Dedifferentiated amniotic fluid mesenchymal stem cell (primary cell): ENCODE measurements around the gene HRH1.
"Not testable (repeated sequence)": the region's sequence is repeated elsewhere in the genome, so short reads cannot be mapped to it uniquely, and the experiment has no call there.

Experiments
- DNase-seq: peaks from one replicate; pipeline ENCODE4 v3.0.0-alpha.2; 2016; ENCODE audit errors: extremely low spot score

HRH1 gene

DNA sequence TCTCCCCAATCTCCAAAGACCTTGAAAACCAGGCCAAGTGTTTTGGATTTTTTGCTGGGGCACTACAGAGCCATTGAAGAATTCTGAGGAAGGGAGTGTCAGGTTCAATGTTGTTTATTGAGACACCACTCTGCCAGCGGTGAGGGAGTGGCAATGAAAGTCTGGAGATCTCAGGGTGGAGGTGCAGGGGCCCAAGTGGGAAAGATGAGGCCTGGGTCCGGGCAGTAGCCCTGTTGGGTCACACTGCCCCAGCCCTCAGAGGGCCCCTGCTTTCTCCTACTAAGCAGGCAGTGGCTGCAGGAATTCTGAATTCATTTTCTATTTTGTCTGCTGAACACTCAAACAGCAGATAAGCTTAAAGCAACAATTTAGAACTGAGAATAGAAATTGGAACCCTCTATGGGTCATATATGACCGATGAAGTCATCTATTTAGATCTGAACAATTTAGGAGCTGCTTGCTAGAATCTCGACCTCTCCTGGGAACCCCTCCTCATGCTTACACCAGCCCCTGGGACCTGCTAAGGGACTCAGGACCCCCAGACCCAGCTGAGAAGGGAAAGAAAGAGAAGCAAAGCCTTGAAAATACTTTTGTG, 17.9 kb downstream of the HRH1 start:
- DNase-seq, result no peak

DNA sequence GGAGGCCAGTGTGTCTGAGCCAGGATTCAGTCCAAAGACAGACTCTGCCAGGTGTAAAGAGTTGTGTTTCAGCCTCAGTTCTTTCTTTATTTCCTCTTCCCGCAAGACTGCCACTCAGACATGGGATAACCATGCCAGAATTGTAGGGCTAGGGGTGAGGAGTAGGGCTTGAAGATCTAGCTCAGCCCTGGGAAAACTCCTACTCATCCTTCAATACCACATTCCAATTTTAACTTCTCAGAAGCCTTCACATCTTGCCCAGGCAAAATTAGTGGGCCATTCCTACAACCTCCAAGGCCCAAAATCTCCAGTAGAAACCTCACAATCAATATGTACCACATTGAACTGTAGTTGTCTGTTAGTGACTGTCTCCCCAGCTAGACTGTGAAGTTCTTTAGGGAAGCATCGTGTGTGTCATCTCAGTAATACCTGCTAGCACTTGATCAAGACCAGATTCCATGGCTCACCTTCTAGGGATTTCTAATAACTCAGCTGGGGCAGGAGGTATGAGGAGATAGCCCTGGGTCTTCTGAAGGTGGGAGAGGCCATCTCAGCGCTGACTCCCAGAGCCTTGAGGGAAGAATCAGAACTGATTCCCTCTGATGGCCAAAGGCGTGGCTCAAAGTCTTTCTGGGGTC, 19.7 kb downstream of the HRH1 start:
- DNase-seq, result no peak

DNA sequence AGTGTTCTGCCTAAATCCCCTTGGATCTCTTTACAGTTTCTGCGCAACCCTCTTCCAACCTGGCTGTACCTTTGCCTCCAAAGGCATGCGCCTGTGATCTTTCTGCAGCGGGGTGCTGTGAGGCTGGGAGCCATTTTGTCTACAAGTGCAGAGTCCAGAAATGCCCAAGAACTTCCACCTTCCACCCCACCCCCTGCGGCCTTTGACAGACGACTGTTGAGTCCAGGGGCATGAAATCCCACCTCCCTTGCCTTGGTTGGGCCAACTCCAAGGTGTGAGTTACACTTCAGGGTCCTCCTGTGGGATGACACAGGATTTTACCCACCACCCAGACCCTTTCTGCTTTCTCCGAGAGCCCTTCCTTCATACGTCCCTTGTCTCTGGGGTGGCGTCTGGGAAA, 24.1 kb downstream of the HRH1 start:
- no peak for DNase-seq

DNA sequence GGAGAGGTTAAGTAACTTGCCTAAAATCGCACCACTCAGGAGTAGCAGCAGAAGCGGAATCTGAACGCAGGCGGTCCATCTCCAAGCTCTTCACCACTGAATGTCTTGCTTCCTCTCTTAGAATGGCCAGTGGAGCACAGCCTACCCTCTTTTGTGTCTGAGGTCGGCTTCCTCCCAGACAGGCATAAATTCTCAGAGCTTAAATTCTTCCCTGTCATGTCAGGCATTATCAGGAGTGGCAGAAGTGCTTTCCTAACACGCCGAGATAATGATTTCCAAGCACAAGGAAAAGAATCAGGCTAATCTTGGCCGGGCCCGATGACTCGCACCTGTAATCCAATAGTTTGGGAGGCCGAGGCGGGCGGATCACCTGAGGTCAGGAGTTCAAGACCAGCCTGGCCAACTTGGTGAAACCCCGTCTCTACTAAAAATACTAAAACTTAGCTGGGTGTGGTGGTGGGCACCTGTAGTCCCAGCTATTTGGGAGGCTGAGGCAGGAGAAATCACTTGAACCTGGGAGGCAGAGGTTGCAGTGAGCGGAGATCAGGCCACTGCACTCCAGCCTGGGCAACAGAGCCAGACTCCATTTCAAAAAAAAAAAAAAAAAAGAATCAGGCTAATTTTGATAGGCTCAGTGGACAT, 30.2 kb downstream of the HRH1 start:
- not testable (repeated sequence) for DNase-seq

DNA sequence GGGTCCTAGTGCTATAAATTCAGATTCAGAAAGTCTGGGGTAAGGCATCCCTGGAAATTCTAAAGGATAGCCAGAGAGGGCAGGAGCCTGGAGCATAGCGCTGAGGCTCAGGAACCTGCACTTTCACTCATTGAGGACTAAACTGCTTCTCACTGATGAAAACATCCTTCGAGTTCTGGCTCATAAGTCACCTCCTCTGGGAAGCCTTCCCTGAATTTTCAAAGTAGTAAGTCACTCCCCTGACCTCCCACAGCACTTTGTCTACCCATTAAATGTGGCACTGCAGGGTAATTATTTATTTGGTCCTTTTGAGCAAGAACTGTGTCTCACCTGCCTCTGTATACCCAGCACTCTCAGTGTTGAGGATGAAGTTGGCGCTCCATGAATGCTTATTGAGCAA, 30.9 kb downstream of the HRH1 start:
- DNase-seq, result no peak

DNA sequence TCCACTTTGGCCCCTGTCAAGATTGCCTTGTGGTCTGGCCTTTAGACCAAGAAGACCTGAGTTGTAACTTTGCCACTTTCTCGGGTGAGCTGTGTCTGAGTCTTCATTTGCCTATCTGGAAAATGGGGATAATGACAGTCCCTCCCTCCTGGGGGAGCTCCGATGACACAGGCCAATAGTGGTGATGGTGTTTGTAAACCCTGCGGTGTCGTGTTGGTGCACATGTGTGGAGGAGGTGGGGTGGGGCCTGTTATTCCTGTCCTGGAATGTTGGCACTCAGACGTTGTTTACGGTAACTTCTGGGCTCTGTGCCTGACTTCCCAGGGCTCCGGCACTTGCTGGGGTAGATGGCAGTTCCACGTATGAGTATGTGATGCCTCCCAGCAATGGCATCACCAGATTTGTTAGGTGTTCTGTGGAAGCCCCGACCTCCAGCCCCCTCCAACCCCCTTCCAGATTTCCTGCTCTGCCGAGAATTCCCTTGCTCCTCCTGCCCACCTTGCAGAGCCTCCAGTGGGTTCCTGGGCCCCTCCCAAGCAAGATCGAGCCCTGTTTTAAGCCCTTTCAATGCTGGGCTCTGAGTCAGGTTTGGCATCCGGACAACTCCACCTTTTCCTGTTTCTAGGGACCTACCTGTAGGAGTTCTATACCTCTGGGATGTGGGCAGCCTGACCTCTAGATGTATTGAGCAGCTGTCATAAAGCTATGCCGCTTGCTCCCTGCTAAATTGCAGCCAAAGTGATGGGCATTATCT, 31.4 kb downstream of the HRH1 start:
- DNase-seq, result peak; percentile 90

DNA sequence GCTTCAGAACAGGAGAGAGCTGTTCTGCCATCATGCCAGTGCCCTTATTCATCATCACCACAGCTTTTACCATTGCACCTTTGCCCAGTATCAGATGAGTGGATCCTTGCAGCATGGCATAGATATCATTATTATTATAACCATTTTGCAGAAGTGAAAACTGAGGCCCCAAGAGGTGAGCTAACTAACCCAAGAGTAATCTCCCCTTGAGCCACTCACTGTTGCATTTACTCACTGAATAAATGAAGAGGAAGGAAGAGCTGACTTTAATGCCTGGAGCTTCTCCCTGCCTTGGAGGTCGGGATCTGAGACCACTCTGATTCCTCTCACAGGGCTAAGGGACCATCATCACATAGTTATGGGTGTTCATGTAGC, 32.0 kb downstream of the HRH1 start:
- no peak for DNase-seq

DNA sequence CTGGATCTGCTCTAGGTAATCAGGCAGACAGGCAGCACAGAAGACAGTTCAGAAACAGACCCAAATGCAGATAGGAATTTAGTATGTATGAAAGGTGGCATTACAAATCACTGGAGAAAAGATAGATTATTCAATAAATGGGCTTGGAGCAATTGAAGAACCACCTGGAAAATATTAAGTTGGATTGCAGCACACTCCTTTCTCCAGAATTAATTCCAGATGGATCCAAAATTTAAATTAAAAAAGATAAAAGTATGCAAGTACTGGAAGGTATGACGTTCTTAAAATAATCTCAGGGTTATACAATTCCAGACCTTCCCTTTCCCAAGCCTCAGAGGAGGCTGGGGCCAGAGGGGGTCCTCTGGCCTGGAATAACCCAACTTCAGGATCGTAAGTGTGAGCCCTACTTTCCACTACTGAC, 32.5 kb downstream of the HRH1 start:
- peak; percentile 58 for DNase-seq

DNA sequence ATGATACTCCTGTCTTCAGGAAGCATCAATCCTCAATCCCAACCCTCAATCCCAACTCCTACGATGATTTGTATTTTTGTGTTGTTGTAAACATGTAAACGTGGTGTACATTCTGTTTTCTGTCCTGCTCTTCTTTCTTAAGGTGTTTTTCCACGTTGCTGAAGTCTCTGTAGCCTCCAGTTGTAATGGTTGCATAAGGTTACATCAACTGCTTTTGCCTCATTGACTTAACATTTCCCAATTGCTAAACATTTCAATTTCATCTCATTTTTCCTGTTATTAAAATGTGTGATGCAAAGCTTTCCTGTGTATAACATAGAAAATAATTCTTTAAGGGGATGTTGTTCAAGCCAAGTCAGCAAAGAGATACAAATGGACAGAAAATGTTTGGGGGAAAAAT, 33.4 kb downstream of the HRH1 start:
- DNase-seq, result peak; percentile 68

DNA sequence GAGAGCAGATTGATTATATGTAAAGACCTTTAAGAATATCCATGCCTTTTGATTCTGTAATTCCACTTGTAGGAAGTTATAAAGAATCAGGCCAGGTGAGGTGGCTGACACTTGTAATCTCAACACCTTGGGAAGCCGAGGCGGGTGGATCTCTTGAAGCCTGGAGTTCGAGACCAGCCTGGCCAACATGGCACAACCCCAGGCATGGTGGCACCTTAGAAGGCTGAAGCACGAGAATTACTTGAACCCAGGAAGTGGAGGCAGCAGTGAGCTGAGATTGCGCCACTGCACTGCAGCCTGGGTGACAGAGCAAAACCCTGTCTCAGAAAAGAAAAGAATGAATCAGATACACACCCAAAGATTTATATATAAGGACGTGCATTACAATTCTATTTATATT, 33.9 kb downstream of the HRH1 start:
- no peak for DNase-seq

DNA sequence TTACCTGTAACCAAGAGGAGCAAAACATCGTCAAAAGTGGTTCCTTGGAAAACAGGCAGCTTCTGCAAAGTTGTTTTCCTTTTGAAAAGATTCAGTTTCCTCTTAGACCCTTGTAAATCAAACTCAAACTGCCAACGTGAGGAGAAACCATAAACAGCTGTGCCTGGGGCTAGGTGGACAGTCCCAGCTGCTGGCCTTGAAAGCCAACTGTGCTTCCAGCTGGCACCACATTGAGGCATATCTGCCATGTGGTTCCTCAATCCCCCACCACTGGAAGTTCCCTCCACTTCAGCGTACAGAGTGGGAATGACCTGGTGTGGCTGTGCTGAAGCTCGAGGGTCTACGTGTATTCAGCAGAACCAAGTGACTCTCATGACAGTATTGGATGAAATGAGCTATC, 40.9 kb downstream of the HRH1 start:
- no peak for DNase-seq

DNA sequence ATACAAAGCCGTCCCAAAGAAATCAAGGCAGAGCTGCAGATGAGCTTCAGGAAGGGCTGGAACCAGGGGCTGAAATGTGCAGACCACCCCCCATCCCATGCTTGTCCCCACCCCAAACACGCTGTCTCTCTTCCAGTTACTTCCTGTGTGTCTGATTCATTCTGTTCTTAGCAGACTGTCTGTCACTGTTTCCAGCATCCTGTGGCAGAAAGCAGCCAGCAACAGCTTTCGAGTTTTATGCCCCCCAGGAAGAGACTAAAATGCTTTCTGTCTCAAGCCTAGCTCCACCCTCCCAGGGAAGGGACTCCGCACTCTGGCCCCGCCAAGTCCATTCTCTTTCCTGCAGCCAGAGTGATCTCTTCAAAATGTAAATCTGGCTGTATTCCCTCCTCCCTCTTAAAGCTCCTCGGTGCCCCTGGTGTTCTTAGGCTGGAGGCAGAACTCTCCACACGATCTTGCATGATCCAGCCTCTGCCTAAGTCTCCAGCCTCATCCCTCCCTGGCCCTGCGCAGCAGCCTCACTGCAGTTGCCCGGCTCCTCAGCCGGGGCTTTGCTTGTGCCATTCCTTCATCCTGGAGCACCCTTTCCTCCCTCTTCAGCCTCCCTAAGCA, 41.5 kb downstream of the HRH1 start:
- peak; percentile 36 for DNase-seq

DNA sequence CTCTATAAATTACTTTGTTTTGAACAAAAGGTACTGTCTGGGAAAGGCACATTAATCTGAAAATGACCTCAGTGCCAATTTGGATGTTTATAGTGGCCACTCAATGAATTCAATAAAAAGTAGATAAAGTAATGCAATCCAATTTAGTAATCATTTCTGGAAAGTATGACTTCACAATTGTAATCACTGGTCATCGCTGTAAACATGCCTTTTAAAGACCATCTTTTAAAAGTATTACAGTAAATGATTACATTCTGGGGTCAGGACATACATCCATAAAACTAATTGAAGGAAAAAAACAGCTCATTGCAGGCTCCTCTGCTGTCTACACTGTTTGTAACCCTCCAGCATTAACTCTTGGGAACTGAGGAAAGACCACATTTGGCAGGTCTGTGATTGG, 43.2 kb downstream of the HRH1 start:
- DNase-seq, result no peak

DNA sequence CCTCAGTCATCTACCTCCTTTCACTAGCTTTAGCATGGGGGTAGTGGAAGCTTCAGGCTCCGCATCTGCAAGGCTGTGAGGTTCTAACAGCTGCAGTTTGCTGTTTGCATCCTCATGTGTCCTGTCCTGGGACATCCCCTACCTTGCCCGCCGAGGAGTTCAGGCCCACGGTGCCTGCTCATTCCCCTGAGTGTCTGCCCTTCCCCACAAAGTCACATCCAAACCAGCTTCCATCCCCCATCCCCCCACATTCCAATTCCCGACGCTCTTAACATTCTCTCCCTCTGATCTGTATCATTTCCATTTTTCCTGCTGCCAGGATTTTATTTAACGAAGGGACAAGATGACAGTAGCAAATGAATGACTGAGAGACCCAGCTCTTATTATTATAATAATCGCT, 43.8 kb downstream of the HRH1 start:
- no peak for DNase-seq

DNA sequence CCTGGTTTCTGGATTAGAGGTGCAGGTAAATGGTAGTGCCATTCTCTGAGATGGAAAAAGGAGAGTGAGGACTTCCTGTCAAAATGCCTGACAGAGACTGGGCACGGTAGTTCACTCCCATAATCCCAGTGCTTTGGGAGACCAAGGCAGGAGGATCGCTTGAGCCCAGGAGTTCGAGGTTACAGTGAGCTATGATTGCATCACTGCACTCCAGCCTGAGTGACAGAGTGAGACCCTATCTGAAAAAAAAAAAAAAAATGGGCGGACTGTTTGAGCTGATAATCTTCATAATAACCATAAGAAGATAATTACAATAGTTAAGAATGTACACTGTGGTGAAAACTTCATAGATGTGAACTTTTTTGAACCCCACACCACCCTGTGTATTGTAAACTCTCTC, 44.2 kb downstream of the HRH1 start:
- no peak for DNase-seq

DNA sequence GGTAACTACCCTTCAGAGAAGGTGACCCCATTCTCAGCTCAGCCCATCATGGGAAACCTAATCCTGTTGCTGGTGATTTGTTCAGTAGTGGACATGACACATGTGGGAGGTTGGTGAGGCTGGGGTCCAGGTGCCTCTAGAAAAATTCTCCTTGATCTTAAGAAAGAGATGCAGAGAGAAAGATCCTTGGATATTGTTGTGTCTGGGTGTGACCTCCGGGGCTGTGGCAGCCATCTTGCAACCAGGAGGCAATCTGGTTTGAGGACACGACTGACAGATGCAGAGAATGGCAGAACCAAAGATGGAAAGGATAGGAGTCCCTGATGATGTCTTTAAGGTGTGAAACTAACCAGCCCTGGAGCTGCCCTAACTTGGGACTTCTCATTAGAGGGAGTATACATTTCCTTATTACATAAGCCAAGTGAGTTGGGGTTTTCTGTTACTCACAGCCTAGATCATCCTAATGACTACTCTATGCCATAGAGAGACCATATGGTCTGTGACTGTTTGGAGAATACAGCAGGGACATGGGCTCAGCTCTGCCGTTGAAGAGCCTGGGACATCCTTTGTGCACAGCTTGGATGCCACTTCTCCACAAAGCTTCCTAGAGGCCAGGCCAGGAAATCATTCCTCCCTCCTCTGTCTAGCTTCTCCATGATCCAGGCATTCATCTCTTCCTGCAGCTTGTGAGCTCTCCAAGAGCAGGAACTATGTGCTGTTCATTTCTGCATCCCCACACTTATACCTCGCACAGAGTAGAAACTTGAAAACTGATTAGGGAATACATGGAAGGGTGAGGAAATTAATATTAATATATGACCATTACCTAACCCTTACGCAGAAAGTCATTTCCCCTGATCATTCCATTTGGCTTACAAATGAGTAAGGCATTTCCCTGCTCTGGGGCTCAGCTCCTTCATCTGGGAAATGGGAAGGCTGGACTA, 45.9 kb downstream of the HRH1 start:
- DNase-seq, result no peak

DNA sequence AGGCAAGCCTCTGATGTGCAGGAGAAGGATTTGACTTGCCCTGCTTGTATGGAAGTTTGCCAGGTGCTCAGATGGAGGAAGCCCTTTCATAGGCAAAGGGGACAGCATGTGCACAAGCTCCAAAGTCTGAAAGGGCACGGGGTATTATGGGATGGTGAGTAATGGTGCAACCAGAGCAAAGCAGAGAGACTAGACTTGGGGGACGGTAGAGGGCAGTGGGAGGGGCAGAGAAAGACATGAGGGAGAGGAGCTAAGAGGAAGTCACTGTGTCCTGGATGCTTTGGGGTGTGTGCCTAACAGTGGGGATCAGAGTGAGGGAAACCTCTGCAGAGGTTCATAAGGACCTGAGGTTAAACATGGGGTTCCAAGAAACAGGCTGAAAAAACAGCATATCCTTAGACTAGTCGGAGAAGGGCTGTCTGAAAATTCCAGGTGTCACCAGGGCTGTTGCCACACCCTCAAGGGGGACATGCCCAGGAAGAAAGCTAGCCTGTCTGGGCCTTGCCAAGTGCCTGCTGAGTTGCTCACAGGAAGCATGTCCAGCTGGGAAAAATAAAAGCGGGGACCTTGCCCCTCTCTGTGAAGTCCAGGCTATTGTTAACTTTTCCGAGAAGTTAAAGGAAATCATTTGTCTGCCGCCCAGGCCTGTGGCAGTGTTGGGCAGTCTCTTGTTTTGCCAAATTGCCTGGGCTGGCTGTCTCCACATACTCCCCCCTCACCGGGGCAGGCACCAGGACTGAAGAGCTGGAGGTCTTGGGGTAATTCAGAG, 47.1 kb downstream of the HRH1 start:
- DNase-seq, result no peak

DNA sequence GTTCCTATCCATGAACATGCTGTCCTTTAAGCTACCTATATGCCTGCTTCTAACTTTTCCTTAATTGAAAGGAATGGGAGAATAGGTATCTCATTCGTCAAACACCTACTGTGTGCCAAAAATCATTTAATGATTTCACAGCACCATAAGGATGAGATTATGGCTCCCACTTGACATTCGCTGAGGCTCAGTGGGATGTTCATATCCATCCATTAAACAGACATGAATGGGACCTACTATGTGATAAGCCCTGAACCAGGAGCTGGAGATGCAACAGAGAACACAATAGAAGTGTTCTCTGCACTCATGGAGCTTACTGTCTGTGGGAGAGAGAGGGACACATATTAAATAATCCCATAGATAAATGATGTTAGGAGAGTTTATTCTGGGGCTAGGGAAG, 49.7 kb downstream of the HRH1 start:
- no peak for DNase-seq

DNA sequence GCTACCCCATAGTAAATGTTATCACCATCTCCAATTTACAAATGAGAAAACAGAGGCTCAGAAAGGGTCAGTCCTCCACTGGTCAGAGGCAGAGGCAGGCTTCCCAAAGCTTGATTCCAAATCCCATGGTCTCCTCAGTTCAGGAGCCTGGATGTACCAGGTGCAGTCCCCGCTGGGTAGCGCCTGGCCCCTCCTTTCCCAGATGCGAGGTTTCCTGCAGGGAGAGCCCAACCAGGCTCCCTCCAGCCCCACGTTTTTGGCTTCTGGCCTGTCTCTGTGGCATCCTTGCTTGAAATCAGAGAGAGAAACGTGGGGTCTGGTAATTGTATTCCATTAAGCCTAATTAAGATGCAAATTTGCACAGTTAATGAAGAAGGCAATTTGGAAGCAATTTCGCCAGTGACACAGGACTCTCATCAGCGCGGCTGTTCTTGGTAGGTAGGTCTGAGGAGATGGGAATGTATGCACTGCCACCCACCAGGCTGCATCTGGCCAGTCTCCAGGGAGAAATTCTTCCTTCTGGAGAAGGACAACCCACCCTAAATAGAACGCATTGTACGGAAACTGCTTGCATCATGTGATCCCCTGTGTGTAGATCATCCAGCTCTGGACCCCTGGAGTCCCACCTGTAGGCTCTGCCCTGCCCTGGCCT, 50.5 kb downstream of the HRH1 start:
- DNase-seq, result no peak

DNA sequence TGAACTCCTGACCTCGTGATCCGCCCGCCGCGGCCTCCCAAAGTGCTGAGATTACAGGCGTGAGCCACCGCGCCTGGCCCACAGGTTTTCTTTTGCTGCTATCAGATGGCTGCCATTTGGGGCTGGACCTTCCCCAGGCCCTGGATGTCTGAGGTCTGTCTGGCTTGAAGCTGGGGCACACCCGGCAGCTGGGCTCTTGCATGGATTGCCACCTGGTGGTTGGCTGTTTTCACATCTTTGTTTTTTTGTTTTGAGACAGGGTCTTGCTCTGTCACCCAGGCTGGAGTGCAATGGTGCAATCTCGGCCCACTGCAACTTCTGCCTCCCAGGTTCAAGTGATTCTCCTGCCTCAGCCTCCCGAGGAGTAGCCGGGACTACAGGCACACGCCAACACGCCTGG, 51.6 kb downstream of the HRH1 start:
- DNase-seq, result not testable (repeated sequence)
